Activated CD8-positive, alpha-beta memory T cell treated with anti-CD3 and anti-CD28 coated beads, Interleukin-2, amount 50 U/mL, for 24 hours (primary cell): ENCODE measurements around the gene ZNF320.
"Not testable (repeated sequence)": the region's sequence is repeated elsewhere in the genome, so short reads cannot be mapped to it uniquely, and the experiment has no call there.

Experiments
- DNase-seq: peaks from one replicate; pipeline ENCODE4 v3.0.0-alpha.2; 2020; ENCODE audit errors: extremely low read depth

ZNF320 gene

DNA sequence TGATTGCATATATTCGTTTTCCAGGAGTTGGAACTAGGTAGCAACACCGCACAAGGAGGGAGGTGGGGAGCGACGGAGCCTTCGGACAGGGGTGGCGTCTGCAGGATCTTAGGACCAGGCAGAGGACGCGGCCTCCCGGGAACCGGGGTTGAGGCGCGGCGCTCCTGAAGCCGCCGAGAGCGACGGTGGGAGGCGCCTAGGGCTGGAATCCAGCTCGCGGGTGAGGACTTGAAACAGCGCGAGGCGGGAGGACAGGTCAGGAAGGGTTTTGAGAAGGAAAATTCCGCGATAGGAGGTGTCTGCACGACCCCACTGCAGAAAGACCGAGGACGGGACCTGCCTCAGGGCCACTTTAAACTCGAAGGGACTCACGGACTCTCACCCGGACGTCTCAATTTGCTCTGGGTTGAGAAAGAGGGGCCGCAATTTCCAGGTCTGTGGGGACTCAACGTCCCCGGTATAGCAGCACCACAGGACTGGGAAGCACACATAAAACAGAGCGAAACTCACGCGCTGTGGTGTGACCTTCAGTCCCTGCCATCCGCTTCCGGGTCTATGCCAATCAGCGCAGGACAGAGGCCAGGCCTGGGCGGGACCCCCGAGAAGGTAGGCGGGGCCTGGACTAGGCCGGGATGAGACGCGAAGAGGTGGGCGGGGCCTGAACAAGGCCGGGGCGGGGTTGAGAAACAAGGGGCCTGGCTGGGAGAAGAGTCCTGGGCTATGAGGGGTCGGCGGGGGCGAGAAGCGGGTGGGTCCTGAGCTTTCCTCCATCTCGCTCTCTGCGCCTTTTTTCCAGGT lies at the start of gene ZNF320:
Gene ZNF320 (minus strand): TSS at position 498 of the 798 bp plus-strand sequence. CDS start 7,380 bp downstream, outside the sequence.
- DNase-seq, result peak; percentile 75

DNA sequence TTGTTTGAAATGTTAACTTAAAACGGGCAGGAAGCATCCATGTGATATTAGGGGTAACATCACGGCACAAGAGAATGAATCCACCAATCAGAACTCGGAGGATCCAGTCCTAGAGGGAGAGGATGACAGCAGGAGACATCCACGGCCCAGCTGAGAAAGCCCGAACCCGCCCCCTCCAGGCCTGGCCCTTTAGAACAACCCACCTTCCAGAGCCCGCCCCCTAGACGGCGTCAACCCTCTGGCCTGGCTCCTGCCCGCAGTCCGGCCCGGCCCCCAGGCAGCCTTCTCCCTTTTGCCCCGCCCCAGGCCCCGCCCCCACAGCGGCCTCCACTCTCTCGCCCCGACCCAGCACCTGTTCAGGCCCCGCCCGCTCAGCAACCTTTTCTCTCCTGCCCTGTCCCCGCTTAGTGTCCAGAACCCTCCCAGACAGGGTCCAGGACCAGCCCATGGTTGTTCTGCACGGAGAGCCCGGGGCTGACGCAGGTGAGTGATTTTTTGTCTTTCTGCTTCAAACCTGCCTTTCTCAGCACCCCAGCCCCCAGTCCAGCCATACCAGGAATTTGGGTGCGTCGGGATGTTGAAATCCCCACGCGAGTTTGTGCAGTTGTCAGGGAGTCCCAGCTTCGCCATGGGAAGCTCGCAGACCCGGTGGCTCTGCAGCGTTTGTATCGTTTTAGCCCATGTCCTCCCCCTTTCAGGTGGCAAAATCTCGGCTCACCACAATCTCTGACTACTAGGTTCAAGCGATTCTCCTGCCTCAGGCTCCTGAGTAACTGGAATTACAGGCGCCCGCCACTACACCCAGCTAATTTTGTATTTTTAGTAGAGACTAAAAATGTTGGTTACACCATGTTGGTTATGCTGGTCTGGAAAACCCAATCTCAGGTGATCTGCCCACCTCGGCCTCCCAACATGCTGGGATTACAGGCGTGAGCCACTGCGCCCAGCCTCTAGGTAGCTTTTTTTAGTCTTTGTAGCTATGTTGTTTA lies 49.2 kb upstream of the ZNF320 start:
- DNase-seq, result no peak

DNA sequence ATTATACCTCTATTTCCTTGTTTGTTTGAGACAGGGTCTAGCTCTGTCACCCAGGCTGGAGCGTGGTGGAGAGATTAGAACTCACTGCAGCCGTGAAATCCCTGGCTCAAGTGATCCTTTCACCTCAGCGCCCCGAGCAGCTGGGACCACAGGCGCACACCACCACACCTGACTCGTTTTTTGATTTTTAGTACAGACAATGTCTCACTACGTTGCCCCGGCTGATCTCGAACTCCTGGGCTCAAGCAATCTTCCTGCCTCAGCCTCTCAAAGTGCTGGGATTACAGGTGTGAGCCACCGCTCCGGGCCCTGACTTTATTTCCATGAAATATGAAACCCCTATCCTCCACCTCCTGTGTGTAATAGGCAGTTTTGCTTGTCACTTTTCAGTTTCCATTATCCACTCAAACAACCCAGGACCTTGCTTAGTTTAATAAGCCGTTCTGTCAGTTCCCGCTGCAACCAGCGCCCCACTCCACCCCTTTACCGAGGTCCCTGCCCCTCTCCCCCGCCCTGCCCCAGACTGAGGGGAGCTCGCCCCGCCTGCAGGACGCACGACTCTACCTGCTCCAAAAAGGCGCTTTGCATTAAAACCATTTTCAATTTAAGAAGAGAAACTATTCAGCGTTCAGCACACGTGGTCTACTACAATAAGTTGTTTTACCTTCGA lies 48.4 kb upstream of the ZNF320 start:
- DNase-seq, result no peak

DNA sequence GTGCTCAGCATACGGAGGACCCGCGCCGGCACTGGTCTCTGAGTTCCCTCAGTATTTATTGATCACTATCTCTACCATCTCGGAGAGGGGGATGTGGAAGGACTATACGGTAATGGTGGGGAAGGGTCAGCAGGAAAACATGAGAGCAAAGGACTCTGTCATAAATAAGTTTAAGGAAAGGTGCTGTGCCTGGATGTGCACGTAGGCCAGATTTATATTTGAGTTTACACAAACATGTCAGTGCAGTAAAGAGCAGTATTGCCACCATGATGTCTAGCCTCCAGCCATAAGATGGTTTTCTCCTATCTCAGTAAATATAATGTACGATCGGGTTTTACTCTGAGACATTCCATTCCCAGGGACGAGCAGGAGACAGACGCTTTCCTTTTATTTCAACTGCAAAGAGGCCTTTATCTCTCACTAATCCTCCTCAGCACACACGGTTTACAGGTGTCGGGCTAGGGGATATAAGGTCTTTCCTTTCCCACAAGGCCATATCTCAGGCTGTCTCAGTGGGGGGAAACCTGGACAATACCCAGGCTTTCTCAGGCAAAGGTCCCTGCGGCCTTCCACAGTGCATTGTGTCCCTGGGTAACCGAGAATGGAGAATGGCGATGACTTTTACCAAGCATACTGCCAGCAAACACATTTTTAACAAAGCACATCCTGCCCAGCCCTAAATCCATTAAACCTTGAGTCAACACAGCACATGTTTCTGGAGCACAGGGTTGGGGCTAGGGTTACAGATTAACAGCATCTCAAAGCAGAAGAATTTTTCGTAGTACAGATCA lies 47.5 kb upstream of the ZNF320 start:
- DNase-seq, result not testable (repeated sequence)

DNA sequence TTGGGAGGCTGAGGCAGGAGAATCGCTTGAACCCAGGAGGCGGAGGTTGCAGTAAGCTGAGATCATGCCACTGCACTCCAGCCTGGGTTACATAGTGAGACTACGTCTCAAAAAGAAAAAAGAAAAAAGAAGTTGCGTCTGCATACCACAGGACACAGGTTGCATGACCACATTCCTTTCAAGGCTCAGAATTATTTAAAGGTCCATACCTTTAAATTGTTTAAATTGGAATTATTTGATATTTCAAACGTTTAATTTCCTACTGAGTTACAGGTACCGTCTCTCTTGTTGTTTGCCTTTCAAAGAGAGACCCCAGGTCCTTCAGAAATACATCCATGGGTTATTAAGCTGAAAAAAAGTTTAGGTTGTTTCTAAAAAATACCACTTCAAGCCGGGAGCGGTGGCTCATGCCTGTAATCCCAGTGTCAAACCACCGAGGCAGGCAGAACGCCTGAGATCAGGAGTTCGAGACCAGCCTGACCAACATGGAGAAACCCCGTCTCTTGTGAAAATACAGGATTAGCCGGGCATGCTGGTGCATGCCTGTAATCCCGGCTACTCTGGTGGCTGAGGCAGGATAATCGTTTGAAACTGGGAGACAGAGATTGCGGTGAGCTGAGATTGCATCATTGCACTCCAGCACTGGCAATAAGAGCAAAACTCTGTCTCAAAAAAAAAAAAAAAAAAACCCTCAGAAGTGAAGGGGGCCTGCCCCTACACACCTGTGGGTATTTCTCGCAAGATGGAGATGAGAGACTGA lies 46.6 kb upstream of the ZNF320 start:
- no peak for DNase-seq

DNA sequence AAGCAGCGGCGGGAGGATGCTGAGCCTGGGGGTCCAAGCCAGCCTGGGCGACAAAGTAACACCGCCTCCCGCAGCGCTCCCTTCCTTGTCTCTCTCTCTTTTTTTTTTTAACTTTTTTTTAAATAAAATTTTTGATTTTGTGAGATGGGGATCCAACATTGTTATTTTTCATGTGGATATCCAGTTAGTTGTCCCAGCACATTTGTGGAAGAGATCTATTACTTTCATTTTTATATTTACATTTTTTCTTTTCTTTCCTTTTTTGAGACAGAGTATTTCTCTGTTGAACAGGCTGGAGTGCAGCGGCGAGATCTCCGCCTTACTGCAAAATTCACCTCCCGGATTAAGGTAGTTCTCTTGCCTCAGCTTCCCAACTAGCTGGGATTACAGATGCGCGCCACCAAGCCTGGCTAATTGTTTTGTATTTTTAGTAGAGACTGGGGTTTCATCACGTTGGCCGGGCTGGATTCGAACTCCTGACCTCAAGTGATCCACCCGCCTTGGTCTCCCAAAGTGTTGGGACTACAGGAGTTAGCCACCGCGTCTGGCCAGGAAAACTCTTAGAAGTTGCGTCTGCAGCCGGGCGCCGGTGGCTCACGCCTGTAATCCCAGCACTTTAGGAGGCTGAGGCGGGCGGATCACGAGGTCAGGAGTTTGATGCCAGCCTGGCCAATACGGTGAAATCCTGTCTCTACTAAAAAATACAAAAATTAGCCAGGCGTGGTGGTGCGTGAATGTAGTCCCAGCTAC lies 45.9 kb upstream of the ZNF320 start:
- DNase-seq, result no peak

DNA sequence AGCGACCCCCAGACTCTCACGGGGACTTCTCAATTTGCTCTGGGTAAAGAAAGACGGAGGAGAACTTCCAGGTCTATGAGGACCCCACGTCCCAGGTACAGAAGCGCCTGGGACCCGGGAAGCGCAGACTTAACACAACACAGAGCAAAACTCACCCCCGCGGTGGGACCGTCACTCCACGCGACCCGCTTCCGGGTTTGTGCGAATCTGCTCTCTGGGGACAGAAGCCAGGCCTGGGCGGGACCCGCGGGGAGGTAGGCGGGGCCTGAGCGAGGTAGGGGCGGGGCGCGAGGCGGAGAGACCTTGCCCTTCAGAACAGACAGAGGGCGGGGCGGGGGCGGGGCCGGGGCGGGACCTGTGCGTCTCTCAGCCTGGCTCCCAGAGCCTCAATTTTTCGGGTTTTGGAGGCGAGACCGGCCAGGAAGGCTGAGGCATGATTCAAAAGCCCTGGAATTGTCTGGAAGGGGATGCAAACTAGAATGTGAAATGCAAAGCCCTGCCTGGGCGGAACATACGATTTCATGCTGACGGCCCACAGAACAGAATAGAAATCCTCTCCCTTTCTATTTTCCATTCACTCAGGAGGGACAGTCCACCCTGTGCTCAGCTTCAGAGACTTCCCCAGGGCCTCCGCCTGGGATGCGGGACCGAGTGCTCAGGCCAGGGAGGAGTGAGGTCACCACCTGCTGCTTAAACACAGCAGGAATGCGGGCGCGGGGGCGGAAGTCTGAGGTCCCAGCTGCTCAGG lies 45.1 kb upstream of the ZNF320 start:
- peak; percentile 76 for DNase-seq

DNA sequence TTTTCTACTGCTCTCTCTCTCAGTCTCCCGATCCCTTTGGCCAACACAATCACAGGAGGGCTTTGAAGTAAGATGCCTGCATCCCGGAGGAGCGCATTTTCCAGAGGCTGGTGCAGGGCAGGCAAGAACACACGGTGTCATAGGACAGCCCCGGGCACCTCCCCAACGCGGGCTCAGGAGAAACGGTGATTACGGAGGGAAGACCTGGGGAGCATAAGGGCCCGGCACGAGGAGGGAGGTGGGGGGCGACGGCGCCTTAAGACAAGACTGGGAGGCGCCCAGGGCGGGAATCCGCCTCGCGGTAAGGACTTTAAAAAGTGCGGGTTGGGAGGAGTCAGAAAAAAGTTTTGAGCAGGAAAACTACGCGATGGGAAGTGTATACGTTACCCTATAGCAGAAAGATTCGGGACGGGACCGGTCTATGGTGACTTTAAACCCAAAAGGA lies 44.5 kb upstream of the ZNF320 start:
- DNase-seq, result no peak

DNA sequence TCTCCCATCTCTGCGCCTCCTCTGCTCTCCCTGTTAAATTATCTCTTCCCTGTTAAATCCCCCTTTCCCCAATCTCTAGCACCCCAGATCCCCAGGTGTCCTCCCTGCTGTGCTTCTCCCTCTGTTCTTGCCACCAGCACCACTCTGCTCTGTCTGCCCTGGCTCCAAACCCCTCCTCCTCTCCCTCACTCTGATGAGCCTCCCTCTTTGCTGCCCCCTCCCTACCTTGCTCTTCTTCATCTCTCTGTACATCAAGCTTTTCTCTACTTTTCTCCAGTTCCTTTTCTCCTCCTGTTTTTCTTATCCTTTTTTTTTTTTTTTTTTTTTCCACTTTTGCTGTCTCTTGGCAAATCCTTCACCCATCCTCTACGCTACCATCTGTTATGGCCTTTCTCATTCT lies 44.1 kb upstream of the ZNF320 start:
- not testable (repeated sequence) for DNase-seq

DNA sequence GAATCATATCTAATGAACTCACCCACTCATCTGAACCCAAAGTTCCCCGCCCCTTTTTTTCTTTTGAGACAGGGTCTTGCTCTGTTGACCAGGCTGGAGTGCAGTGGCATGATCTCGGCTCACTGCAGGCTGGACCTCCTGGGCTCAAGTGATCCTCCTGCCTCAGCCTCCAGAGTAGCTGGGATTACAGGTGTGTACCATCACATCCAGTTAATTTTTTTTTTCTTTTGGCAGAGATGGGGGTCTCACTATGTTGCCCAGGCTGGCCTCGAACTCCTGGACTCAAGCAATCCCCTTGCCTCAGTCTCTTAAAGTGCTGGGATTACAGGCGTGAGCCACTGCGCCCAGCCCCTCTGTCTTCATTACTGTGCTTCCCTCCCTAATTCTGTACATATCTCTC lies 43.5 kb upstream of the ZNF320 start:
- not testable (repeated sequence) for DNase-seq

DNA sequence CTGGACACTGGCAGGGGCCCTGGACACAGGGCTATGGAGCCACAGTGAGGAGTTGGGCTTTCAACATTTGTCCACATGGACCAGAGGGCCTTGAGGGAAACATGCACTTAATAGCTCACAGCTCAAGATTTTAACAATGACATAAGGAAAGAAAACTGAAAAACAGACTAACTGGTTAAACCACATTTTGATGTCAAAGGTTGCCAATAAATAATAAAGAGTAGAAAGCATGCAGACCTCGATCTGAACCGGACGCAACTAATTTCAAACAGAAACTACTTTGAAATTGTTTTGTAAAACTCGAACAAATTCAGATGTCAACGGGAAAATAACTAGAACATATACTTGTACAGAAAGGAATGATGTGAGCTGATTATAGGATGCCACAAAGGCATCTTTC lies 41.3 kb upstream of the ZNF320 start:
- no peak for DNase-seq

DNA sequence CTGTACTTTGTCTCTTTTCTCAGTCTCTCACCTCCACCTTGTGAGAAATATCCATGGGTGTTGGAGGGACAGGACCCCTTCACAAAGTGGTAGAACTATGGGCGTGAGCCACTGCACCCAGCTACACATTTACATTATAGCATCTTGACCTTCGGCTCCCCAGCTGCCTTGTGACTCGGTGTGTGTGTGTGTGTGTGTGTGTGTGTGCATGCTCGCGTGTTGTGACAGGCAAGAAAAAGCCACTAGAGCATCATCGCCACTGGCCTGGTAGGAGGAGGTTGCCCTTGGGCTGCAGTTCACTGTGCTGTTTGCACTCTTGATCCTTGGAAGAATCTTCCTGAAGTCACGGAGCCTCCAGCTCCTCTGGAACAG lies 39.5 kb upstream of the ZNF320 start:
- DNase-seq, result no peak

DNA sequence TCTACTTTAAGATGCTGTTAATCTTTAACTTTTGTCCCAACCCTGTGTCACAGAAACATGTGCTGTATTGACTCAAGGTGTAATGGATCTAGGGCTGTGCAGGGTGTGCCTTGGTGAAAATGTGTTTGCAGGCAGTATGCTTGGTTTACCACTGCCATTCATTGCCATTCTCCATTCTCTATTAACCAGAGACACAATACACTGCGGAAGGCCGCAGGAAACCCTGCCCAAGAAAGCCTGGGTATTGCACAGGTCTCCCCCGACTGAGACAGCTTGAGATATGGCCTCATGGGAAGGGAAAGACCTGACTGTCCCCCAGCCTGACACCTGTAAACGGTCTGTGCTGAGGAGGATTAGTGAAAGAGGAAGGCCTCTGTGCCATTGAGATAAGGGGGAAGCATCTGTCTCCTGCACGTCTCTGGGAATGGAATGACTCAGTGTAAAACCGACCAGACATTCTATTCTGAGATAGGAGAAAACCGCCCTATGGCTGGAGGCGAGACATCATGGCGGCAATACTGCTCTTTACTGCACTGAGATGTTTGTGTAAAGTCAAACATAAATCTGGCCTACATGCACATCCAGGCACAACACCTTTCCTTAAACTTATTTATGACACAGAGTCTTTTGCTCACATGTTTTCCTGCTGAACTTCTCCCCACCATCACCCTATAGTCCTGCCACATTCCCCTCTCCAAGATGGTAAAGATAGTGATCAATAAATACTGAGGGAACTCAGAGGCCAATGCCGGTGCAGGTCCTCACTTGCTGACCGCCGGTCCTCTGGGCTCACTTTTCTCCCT lies 38.9 kb upstream of the ZNF320 start:
- no peak for DNase-seq

DNA sequence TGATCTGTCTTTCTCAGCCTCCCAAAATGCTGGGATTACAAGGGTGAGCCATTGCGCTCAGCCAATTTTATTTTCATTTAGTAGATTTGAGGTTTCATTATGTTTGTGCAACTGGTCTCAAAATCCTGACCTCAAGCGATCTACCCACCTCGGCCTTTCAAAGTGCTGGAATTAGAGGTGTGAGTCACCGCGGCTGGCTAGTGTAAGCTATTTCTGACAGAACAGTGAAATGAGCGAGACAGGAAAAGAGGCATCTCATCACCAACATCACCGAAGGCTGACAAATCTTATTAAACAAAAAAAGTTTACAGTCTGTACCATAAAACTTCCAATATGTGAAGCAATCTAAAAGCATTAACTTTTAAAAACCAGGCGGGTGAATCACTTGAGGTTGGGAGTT lies 38.0 kb upstream of the ZNF320 start:
- no peak for DNase-seq

DNA sequence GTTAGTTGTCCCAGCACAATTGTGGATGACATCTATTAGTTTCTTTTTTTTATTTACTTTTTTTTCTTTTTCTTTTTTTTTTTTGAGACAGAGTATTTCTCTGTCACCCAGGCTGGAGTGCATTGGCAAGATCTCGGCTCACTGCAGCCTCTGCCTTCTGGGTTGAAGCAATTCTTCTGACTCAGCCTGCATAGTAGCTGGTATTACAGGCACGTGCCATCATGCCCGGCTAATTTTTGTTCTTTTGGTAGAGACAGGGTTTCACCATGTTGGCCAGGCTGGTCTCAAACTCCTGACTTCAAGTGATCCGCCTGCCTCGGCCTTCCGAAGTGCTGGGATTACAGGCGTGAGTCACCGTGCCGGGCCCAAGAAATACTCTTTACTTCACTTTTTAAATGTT lies 27.2 kb upstream of the ZNF320 start:
- DNase-seq, result not testable (repeated sequence)

DNA sequence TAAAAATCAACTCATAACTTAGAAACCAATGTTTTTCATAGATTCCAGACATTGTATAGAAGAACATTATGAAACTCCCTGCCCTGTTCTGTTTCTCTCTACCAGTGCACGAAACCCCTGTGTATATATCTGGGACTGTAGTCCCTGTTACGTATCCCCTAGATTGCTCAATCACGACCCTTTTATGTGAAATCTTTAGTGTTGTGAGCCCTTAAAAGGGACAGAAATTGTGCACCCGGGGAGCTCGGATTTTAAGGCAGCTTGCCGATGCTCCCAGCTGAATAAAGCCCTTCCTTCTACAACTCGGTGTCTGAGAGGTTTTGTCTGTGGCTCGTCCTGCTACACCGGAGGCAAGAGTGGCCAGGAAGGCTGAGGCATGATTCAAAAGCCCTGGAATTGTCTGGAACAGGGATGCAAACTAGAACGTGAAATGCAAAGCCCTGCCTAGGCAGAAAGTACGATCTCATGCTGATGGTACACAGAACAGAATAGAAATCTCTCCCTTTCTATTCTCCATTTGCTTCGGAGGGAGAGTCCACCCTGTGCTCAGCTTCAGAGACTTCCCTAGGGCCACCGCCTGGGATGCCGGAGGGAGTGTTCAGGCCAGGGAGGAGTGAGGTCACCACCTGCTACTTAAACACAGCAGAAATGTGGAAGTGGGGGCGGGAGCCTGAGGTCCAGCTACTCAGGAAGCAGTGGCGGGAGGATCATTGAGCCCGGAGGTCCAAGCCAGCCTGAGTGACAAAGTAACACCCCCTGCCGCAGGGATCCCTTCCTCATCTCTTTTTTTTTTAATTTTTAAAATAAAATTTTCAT lies 26.6 kb upstream of the ZNF320 start:
- no peak for DNase-seq
